Measurements from ENCODE around the gene FERD3L.

DNA sequence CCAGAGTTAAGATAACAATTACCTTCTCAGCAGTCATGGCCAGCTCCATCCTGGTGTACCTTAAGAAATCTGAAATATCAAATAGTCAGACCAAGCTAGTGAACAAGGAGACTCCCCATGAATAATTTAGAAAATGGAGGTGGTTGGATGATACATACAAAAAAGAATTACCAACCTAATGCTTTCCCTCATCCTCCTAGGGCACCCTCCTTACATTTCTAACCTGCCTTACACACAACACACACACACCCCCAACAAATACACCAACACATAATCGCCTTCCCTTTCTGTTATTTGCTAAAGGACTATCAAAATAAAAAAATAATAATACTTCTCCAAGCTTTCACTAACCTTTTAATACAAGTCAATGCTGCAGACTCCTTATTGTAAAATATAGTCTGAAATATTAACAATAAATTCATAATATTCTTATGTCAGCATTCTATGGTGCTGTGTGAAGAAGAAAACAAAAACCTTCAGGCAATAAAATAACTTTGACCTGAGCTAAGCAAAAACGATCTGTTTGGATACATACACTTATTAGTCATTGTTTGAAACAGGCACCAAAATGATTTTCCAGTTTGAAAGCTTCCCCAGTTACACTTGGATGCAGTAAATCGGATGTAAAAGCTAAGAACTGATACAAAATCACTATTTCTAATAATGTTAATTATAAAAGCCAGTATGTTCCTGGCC lies 31.2 kb downstream of the FERD3L start:
- TF ChIP-seq, protein P1, sequence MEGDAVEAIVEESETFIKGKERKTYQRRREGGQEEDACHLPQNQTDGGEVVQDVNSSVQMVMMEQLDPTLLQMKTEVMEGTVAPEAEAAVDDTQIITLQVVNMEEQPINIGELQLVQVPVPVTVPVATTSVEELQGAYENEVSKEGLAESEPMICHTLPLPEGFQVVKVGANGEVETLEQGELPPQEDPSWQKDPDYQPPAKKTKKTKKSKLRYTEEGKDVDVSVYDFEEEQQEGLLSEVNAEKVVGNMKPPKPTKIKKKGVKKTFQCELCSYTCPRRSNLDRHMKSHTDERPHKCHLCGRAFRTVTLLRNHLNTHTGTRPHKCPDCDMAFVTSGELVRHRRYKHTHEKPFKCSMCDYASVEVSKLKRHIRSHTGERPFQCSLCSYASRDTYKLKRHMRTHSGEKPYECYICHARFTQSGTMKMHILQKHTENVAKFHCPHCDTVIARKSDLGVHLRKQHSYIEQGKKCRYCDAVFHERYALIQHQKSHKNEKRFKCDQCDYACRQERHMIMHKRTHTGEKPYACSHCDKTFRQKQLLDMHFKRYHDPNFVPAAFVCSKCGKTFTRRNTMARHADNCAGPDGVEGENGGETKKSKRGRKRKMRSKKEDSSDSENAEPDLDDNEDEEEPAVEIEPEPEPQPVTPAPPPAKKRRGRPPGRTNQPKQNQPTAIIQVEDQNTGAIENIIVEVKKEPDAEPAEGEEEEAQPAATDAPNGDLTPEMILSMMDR (optimal IDR thresholded peaks at IDR 0.05 in 1 of 3, IDR thresholded peaks at IDR 0.05 in 1 of 3, conservative IDR thresholded peaks at IDR 0.05 in 1 of 3; ENCODE audit: extremely low read depth in 1 of 3, insufficient read depth in 2 of 3, low read length in 3 of 3) = no peak
- TF ChIP-seq EZH2 (IDR thresholded peaks at IDR 0.05; ENCODE audit: low read length) = no peak

Measured in keratinocyte (primary cell).